Measurements from ENCODE around the gene ZBTB9. TPM values are rescaled to one million over a fixed set of nuclear protein-coding genes. Genes with fewer than 3 reads are reported as not detected.
A peak's percentile ranks its signal among the peaks of the same experiment; 100 is the strongest.

The ZBTB9 gene
- total RNA-seq, 4 donors from 2014 or later = 4.0 to 5.4 (median 4.6) TPM

DNA sequence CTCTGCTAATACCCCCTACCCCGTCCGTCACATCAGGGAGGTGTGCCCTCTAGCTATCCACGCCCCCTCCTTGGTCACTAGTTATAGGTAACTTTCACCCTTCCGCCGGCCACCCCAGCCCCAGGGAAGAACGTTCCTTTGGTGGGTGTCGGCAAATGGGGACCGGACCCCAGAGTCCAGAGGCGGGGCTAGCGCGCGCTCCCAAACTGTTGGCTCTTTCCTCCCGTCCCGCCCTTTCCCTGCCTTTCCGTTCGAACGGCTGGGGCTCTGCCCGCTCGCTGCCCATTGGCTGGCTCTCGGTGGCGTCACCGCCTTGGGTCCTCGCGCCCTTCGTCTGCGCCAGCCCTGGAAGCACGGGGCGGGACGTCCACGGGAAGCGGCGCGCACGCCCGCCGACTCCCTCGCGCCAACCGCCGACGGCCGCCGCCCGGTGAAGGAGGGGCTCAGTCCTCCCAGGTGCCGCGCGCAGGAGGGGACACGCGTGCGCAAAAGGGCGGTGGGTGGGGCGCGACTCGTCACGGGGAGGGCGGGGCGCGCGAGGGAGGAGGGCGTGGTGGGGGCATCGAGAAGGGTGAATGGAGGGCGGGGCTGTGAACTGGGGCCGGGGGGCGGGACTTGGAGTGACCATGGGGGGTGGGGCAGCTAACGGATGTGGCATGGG is 44.2 kb upstream of the ZBTB9 start:
- 0% methylated on average over 27 to 45 of the region's 65 CpGs for WGBS, 2 donors
- TF ChIP-seq, protein P1, sequence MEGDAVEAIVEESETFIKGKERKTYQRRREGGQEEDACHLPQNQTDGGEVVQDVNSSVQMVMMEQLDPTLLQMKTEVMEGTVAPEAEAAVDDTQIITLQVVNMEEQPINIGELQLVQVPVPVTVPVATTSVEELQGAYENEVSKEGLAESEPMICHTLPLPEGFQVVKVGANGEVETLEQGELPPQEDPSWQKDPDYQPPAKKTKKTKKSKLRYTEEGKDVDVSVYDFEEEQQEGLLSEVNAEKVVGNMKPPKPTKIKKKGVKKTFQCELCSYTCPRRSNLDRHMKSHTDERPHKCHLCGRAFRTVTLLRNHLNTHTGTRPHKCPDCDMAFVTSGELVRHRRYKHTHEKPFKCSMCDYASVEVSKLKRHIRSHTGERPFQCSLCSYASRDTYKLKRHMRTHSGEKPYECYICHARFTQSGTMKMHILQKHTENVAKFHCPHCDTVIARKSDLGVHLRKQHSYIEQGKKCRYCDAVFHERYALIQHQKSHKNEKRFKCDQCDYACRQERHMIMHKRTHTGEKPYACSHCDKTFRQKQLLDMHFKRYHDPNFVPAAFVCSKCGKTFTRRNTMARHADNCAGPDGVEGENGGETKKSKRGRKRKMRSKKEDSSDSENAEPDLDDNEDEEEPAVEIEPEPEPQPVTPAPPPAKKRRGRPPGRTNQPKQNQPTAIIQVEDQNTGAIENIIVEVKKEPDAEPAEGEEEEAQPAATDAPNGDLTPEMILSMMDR (IDR thresholded peaks at IDR 0.05) = peak in 1 of 3 donors; percentile 56
- peak in 1 of 2 donors; percentile 19 for TF ChIP-seq POLR2A (IDR thresholded peaks at IDR 0.05)
- intact Hi-C loops (cut with DNase I; ENCODE audit: low total_unique reads) = no loop called here
- H3K4me3 ChIP-seq (ENCODE audit: low read depth, poor library complexity, severe bottlenecking) = peak overlapping the region; percentile 92
- DNase-seq (ENCODE audit: low spot score in 2 of 2) = peak; percentile 95 to 99

DNA sequence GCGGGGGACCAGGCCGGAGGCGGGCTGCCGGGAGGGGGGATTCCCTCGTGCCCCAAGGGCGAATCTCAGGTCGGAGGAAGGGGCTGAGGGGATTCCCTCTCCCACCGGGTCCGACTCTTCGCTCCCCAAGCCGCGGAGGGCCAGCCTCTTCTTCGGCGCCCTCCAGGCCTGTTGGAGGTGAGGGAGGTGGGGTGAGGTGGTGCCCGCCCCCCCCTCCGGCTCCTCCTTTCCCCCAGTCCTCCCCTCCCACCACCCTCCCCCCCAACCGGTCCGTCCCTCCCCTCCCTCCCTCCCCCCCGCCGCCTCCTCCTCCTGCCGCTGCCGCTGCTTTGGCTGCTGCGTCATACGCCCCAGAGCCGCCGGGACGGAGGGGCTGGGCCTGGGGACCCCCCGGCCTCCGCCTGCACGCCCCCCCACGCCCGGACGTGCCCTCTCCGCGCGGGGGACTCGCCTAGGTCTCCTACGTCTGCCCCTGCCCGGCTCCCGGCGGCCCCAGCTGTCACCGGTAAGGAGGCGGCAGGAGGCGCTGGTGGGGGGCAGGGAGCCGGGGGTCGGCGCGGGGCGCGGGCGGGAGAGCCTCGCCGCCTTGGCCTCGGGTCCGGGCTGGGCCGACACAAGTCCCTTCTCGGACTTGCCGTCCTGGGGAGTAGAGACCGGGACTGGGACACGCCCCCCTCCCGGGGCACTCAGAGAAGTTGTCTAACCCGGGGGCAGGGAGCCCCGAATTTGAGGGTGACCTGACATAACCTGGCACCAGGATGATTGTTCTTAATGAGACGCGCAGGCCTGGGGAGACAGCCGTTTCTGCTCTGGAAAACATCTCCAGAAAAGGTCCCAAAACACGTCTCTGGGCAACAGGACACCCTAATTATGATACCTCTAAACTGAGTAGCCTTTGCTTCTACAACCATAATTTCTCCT is 43.4 kb upstream of the ZBTB9 start, which contains the start of gene PHF1:
Gene PHF1, plus strand, starts transcription at position 304 of the 921 bp plus-strand sequence. CDS start 1,250 bp downstream, outside the sequence.
- peak in 1 of 2 donors; percentile 94 for DNase-seq (ENCODE audit: low spot score in 2 of 2)
- H3K4me3 ChIP-seq (ENCODE audit: low read depth, poor library complexity, severe bottlenecking) = peak within 1 kb of the TSS; percentile 92
- intact Hi-C loops (cut with DNase I; ENCODE audit: low total_unique reads) = no loop called here
- TF ChIP-seq POLR2A (IDR thresholded peaks at IDR 0.05) = no peak
- TF ChIP-seq, protein P1 (IDR thresholded peaks at IDR 0.05) = no peak
- 1 to 2% methylated on average over 24 to 30 of the region's 67 CpGs for WGBS, 2 donors

DNA sequence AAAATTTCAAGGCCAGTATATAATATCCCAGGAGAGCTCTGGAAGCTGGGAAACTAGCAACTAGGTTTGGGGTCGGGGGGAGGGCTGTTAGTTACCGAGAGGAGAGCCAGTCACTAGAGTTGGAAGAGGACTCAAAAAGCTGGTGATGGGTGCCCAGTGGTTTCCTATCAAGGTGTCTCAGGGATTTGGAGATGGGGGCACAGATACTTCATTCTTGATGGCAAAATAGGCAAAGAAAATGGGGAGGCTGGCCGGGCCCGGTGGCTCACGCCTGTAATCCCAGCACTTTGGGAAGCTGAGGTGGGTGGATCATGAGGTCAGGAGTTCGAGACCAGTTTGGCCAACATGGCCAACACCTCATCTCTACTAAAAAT is 42.8 kb upstream of the ZBTB9 start:
- WGBS, 2 donors = 48 to 49% methylated on average over 6 of the region's 6 CpGs
- no peak for TF ChIP-seq POLR2A (IDR thresholded peaks at IDR 0.05)
- TF ChIP-seq, protein P1 (IDR thresholded peaks at IDR 0.05) = no peak
- intact Hi-C loops (cut with DNase I; ENCODE audit: low total_unique reads) = no loop called here
- DNase-seq (ENCODE audit: low spot score in 2 of 2) = no peak
- peak overlapping the region; percentile 92 for H3K4me3 ChIP-seq (ENCODE audit: low read depth, poor library complexity, severe bottlenecking)

DNA sequence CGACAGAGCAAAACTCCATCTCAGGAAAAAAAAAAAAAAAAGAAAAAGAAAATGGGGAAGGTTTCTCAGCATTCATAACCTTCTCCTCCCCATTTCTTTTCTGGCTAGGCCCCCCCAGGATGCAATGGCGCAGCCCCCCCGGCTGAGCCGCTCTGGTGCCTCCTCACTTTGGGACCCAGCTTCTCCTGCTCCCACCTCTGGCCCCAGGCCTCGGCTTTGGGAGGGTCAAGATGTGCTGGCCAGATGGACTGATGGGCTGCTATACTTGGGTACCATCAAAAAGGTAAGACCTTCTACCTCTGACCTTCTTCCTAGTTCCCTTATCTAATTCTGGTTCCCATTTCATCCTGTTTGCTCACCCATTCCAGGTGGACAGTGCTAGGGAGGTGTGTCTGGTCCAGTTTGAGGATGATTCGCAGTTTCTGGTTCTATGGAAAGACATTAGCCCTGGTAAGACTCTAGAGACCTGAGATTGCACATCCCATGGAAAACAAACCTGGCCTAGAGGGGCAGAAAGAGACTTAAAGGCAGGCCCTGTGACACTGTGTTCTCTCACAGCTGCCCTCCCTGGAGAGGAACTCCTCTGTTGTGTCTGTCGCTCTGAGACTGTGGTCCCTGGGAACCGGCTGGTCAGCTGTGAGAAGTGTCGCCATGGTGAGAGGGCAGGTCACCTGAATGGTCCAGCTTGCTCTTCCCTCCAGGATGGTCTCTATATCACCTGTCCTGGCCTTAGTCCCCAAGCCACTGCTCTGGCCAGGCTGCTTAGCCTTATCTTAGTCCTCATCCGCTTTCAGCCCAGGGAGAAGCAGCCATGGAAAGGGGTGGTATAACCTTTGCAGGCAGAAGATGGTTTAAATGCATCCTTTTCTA is 42.0 kb upstream of the ZBTB9 start:
- DNase-seq (ENCODE audit: low spot score in 2 of 2) = no peak
- 81 to 89% methylated on average over 8 to 10 of the region's 10 CpGs for WGBS, 2 donors
- H3K4me3 ChIP-seq (ENCODE audit: low read depth, poor library complexity, severe bottlenecking) = no peak overlapping the region
- intact Hi-C loops (cut with DNase I; ENCODE audit: low total_unique reads) = no loop called here
- TF ChIP-seq, protein P1 (IDR thresholded peaks at IDR 0.05) = no peak
- no peak for TF ChIP-seq POLR2A (IDR thresholded peaks at IDR 0.05)

Data from lower leg skin (tissue), 4 donors.